ENCODE measurements around the gene MXD1. TPM values are rescaled to one million over a fixed set of nuclear protein-coding genes. Genes with fewer than 3 reads are reported as not detected.

Gene MXD1
- total RNA-seq, 1 donor from 2014 or later: 3.5 TPM

DNA sequence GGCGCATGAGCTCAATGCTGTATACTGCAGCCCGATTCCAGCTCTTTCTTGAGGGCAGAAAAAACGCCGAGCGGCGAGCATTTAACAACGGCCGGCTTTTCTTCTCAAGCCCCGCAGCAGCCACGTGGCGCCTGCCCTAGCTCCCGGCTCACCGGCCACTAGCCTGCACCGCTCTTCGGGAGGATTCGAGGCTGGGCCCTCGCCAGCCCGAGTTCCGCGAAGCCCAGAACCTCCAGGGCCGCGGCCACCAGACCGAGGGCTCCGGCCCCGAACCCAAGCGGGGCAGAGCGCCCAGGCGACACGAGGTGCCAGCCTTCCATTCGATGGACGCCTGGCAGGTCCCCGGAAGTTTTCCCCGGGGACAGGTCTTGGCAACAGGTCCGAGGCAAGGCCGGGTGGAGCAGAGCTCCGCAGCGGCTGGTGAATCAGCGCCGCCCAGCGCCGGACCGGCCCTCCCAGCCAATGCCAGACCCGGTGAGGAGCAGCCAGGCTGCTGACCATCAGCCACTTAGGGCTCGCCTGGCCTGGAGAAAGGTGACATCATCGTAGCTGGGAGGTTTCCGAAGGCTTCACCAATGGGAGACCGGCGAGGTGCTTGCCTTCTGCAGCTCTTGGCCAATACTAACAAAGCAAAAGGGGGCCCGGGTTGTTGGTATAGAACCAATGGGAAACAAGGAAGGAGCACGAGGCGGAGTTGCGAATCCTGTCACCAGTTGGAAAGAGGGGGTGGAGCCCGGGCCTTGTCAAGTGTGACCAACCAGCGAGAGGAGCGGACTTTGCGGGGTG is 552 bp upstream of the MXD1 start:
- H3K27me3 ChIP-seq (ENCODE audit: low read depth): no peaks in the 10 kb centered on the region
- H3K4me3 ChIP-seq: peak overlapping the region; percentile 92
- intact Hi-C loops (cut with micrococcal nuclease): loop anchor here (5.0 kb wide), 2 partner anchors 158 to 228 kb away; no protein-coding TSS in a partner anchor
- peaks cover 28% of the 10 kb centered on the region for H3K36me3 ChIP-seq
- TF ChIP-seq, protein P1, sequence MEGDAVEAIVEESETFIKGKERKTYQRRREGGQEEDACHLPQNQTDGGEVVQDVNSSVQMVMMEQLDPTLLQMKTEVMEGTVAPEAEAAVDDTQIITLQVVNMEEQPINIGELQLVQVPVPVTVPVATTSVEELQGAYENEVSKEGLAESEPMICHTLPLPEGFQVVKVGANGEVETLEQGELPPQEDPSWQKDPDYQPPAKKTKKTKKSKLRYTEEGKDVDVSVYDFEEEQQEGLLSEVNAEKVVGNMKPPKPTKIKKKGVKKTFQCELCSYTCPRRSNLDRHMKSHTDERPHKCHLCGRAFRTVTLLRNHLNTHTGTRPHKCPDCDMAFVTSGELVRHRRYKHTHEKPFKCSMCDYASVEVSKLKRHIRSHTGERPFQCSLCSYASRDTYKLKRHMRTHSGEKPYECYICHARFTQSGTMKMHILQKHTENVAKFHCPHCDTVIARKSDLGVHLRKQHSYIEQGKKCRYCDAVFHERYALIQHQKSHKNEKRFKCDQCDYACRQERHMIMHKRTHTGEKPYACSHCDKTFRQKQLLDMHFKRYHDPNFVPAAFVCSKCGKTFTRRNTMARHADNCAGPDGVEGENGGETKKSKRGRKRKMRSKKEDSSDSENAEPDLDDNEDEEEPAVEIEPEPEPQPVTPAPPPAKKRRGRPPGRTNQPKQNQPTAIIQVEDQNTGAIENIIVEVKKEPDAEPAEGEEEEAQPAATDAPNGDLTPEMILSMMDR (IDR thresholded peaks at IDR 0.05; ENCODE audit: borderline replicate concordance): no peak
- no peak for DNase-seq
- peak overlapping the region; percentile 96 for H3K27ac ChIP-seq (replicated peaks)
- H3K9me3 ChIP-seq (replicated peaks): no peaks in the 10 kb centered on the region
- peaks cover 58% of the 10 kb centered on the region for H3K4me1 ChIP-seq

DNA sequence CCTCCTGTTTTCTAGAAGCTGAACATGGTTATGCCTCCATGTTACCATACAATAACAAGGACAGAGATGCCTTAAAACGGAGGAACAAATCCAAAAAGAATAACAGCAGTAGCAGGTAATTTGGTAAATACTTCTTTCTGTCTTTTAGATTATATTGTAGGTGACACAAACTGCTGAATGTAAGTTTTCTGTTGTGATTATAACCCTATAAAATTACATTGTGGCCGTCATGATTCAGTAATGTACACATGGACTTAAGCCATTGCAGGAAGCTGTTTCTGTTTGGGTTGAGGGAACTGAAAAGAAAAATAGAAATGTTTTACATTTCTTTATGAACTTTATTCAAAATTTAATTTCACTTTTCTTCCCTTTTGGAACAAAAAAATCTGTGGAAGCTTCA is 1.2 kb downstream of the MXD1 start:
- intact Hi-C loops (cut with micrococcal nuclease): no loop called here
- TF ChIP-seq, protein P1 (IDR thresholded peaks at IDR 0.05; ENCODE audit: borderline replicate concordance): no peak
- H3K27ac ChIP-seq (replicated peaks): no peak overlapping the region
- peak overlapping the region; percentile 92 for H3K4me3 ChIP-seq
- peaks cover 58% of the 10 kb centered on the region for H3K4me1 ChIP-seq
- no peaks in the 10 kb centered on the region for H3K27me3 ChIP-seq (ENCODE audit: low read depth)
- H3K9me3 ChIP-seq (replicated peaks): no peaks in the 10 kb centered on the region
- DNase-seq: no peak
- H3K36me3 ChIP-seq: peaks cover 20% of the 10 kb centered on the region

DNA sequence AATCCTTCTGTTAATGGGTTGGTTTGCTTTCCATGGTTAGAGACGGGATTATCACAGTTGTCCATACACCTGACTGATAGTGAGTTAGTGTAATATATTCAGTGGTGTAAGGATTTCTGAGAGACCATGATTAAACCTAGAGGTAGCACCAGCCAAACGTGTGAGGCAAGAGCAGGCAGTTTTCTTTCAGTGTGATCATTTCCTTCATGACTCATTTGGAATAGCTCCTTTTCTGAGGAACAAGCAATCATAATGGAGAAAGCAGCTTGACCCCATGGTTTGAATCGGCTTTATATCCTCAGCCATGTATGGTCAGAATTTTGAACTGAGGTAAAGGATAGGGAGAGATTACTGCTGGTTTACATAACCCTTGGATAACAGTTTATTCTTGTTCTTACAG is 2.9 kb downstream of the MXD1 start:
- H3K27ac ChIP-seq (replicated peaks): peak overlapping the region; percentile 56
- H3K4me3 ChIP-seq: no peak overlapping the region
- H3K9me3 ChIP-seq (replicated peaks): no peaks in the 10 kb centered on the region
- H3K36me3 ChIP-seq: peaks cover 32% of the 10 kb centered on the region
- intact Hi-C loops (cut with micrococcal nuclease): no loop called here
- peaks cover 51% of the 10 kb centered on the region for H3K4me1 ChIP-seq
- TF ChIP-seq, protein P1 (IDR thresholded peaks at IDR 0.05; ENCODE audit: borderline replicate concordance): no peak
- no peaks in the 10 kb centered on the region for H3K27me3 ChIP-seq (ENCODE audit: low read depth)
- no peak for DNase-seq

DNA sequence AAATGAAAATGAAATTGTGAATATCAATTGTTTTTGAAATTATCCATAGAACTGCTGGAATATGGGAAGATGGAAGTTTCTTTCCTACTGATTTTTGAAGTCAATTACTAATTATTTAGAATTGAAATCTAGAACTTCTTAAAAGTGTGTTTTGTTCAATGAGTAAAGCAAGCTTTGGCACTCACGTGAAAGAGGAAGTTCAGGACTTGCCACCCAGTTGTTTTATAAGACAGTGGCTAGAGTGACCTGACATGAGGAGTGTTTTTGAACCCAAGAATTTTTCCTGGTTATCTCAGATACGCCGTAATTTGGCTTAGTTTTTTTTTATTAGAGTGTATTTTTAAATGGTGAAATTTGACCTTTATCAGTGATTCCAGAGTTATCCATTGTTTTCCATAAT is 3.5 kb downstream of the MXD1 start:
- Histone ChIP-seq H3K4me1 (peaks cover 49% of the 10 kb centered on the region), H3K4me3 (no peak overlapping the region), H3K36me3 (peaks cover 32% of the 10 kb centered on the region), H3K9me3 (replicated peaks) (no peaks in the 10 kb centered on the region), H3K27ac (replicated peaks) (peak overlapping the region; percentile 56), H3K27me3 (ENCODE audit: low read depth) (no peaks in the 10 kb centered on the region)
- intact Hi-C loops (cut with micrococcal nuclease): no loop called here
- no peak for DNase-seq
- TF ChIP-seq, protein P1 (IDR thresholded peaks at IDR 0.05; ENCODE audit: borderline replicate concordance): no peak

DNA sequence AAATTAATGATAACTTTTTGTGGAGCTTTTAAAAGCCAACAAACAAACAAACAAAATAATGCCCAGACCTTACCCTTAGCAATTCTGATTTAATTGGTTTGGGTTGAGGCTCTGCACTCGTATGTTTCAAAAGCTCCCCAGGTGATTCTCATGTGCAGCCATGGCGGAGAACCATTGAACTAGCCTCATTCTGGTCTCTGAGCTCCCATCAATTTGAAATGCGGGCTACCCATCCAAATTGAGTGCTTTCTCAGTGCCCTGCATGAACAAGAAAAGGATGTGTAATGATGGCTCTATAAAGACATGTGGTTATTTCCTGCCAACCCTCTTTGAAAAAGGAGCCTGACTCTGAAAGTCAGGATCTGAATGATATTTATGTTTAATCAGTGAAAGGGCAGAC is 8.2 kb downstream of the MXD1 start:
- DNase-seq: no peak
- Histone ChIP-seq H3K9me3 (replicated peaks) (no peaks in the 10 kb centered on the region), H3K27me3 (ENCODE audit: low read depth) (no peaks in the 10 kb centered on the region), H3K4me1 (peaks cover 14% of the 10 kb centered on the region), H3K27ac (replicated peaks) (no peak overlapping the region), H3K4me3 (no peak overlapping the region), H3K36me3 (peaks cover 35% of the 10 kb centered on the region)
- TF ChIP-seq, protein P1 (IDR thresholded peaks at IDR 0.05; ENCODE audit: borderline replicate concordance): no peak
- intact Hi-C loops (cut with micrococcal nuclease): no loop called here
